Glutamatergic neuron (in vitro differentiated cells): Measurements from ENCODE around the gene GAGE12J. TPM values are rescaled to one million over a fixed set of nuclear protein-coding genes. Genes with fewer than 3 reads are reported as not detected.
"Not testable (repeated sequence)": the region's sequence is repeated elsewhere in the genome, so short reads cannot be mapped to it uniquely, and the experiment has no call there.

Experiments
- DNase-seq: peaks from one replicate; pipeline ENCODE4 v3.0.0; 2022
- H3K27ac Mint-ChIP-seq: one replicate; pipeline ENCODE4 v1.8.0; 2020; ENCODE audit warnings: mild to moderate bottlenecking, mixed read lengths, inconsistent platforms; ENCODE audit not compliant: unreplicated experiment
- H3K27me3 Mint-ChIP-seq: one replicate; pipeline ENCODE4 v1.8.0; 2020; ENCODE audit warnings: mild to moderate bottlenecking, moderate library complexity, mixed read lengths, inconsistent platforms; ENCODE audit not compliant: unreplicated experiment
- H3K36me3 Mint-ChIP-seq: one replicate; pipeline ENCODE4 v1.8.0; 2020; ENCODE audit warnings: mild to moderate bottlenecking, mixed read lengths, inconsistent platforms; ENCODE audit not compliant: unreplicated experiment
- H3K4me1 Mint-ChIP-seq: one replicate; pipeline ENCODE4 v1.8.0; 2020; ENCODE audit warnings: mild to moderate bottlenecking, low read depth, mixed read lengths, inconsistent platforms; ENCODE audit not compliant: unreplicated experiment
- H3K4me3 Mint-ChIP-seq: one replicate; pipeline ENCODE4 v1.8.0; 2020; ENCODE audit warnings: mild to moderate bottlenecking, mixed read lengths, inconsistent platforms; ENCODE audit not compliant: unreplicated experiment
- H3K9me3 Mint-ChIP-seq: one replicate; pipeline ENCODE4 v1.8.0; 2020; ENCODE audit warnings: mild to moderate bottlenecking, moderate library complexity, mixed read lengths, inconsistent platforms; ENCODE audit not compliant: unreplicated experiment
- total RNA-seq: library from RNA; stranded (reverse); fragmentation: NEBNext Ultra II Directional; extraction: Animal tissue kit (Norgen Biotek cat#: 25700); gene quantifications from one replicate; pipeline ENCODE4 v1.2.1, GENCODE V29; 2021; ENCODE audit not compliant: unreplicated experiment

Gene GAGE12J
- total RNA-seq, 1 donor from 2014 or later = not detected

GRCh38 chrX:49331282-49331681 lies 9.4 kb downstream of the GAGE12J start, which contains the start of gene GAGE13:
TSS of gene GAGE13 (plus strand) at chrX:49331582. CDS start at chrX:49332738, 1,156 bp downstream.
- H3K36me3 Mint-ChIP-seq, H3K27me3 Mint-ChIP-seq, H3K4me3 Mint-ChIP-seq, H3K9me3 Mint-ChIP-seq, DNase-seq, H3K4me1 Mint-ChIP-seq, H3K27ac Mint-ChIP-seq: not testable (repeated sequence)

GRCh38 chrX:49331841-49332240 lies 10.0 kb downstream of the GAGE12J start:
- H3K36me3 Mint-ChIP-seq, H3K4me1 Mint-ChIP-seq, H3K9me3 Mint-ChIP-seq, DNase-seq, H3K27ac Mint-ChIP-seq, H3K4me3 Mint-ChIP-seq, H3K27me3 Mint-ChIP-seq: not testable (repeated sequence)

GRCh38 chrX:49341449-49341848 lies 19.6 kb downstream of the GAGE12J start:
- not testable (repeated sequence) for H3K4me3 Mint-ChIP-seq, H3K36me3 Mint-ChIP-seq, H3K27ac Mint-ChIP-seq, DNase-seq, H3K9me3 Mint-ChIP-seq, H3K4me1 Mint-ChIP-seq, H3K27me3 Mint-ChIP-seq

- DNase-seq, H3K4me3 Mint-ChIP-seq, H3K27ac Mint-ChIP-seq, H3K4me1 Mint-ChIP-seq, H3K27me3 Mint-ChIP-seq, H3K36me3 Mint-ChIP-seq, H3K9me3 Mint-ChIP-seq: not testable (repeated sequence)
These were observed 22.8 kb downstream of the GAGE12J start for GRCh38 chrX:49344496-49345175.

- not testable (repeated sequence) for H3K27ac Mint-ChIP-seq, H3K27me3 Mint-ChIP-seq, H3K36me3 Mint-ChIP-seq, H3K4me3 Mint-ChIP-seq, H3K4me1 Mint-ChIP-seq, H3K9me3 Mint-ChIP-seq, DNase-seq
These were observed 23.6 kb downstream of the GAGE12J start for GRCh38 chrX:49345402-49345801.

GRCh38 chrX:49346150-49346549 lies 24.3 kb downstream of the GAGE12J start:
- H3K9me3 Mint-ChIP-seq = not testable (repeated sequence)

More at GRCh38 chrX:49346150-49346549, 24.3 kb downstream of the GAGE12J start:
- not testable (repeated sequence) for DNase-seq, H3K36me3 Mint-ChIP-seq, H3K4me3 Mint-ChIP-seq, H3K27ac Mint-ChIP-seq, H3K27me3 Mint-ChIP-seq, H3K4me1 Mint-ChIP-seq

Other genes starting within 250 kb of the GAGE12J start
- gene PRAF2, start 248.0 kb upstream of the GAGE12J start, total RNA-seq = 41.5 TPM
- gene WDR45, start 242.2 kb upstream of the GAGE12J start, total RNA-seq = 66.4 TPM
- 20.6 TPM for gene GPKOW, start 198.3 kb upstream of the GAGE12J start, total RNA-seq
- 2.7 TPM for gene MAGIX, start 159.3 kb upstream of the GAGE12J start, total RNA-seq
- 12.2 TPM for gene PLP2, start 150.1 kb upstream of the GAGE12J start, total RNA-seq
- gene PRICKLE3, start 135.7 kb upstream of the GAGE12J start, total RNA-seq = 1.6 TPM
- 291 TPM for gene SYP, start 121.8 kb upstream of the GAGE12J start, total RNA-seq
- 0.47 TPM for gene CACNA1F, start 88.7 kb upstream of the GAGE12J start, total RNA-seq
- gene CCDC22, start 86.6 kb upstream of the GAGE12J start, total RNA-seq = 15.0 TPM
- 0.78 TPM for gene FOXP3, start 57.3 kb upstream of the GAGE12J start, total RNA-seq
- gene PPP1R3F, start 52.2 kb upstream of the GAGE12J start, total RNA-seq = 16.1 TPM
- gene GAGE10, start 18.4 kb upstream of the GAGE12J start, total RNA-seq = not detected
- gene GAGE13, start 9.5 kb downstream of the GAGE12J start, total RNA-seq = not detected
- not detected for gene GAGE12C, start 210.1 kb downstream of the GAGE12J start, total RNA-seq
- gene GAGE12D, start 219.7 kb downstream of the GAGE12J start, total RNA-seq = not detected
- gene GAGE12E, start 229.3 kb downstream of the GAGE12J start, total RNA-seq = not detected
- not detected for gene GAGE12F, start 238.8 kb downstream of the GAGE12J start, total RNA-seq
- gene GAGE12G, start 248.4 kb downstream of the GAGE12J start, total RNA-seq = not detected